ENCODE data around the gene ERBB4.

GRCh38 chr2:212379103-212379502 lies 159.5 kb downstream of the ERBB4 start:
- no peak for TF ChIP-seq CTCF (IDR thresholded peaks at IDR 0.05)
- no peak for TF ChIP-seq POLR2A (IDR thresholded peaks at IDR 0.05)
- no peak for TF ChIP-seq POLR2AphosphoS5 (IDR thresholded peaks at IDR 0.05)
